Measurements from ENCODE around the gene METTL6. TPM values are rescaled to one million over a fixed set of nuclear protein-coding genes. Genes with fewer than 3 reads are reported as not detected.
A peak's percentile ranks its signal among the peaks of the same experiment; 100 is the strongest.
"Not testable (repeated sequence)": the region's sequence is repeated elsewhere in the genome, so short reads cannot be mapped to it uniquely, and the experiment has no call there.

METTL6 gene
- polyA plus RNA-seq, 1 experiment, result 14.4 TPM

DNA sequence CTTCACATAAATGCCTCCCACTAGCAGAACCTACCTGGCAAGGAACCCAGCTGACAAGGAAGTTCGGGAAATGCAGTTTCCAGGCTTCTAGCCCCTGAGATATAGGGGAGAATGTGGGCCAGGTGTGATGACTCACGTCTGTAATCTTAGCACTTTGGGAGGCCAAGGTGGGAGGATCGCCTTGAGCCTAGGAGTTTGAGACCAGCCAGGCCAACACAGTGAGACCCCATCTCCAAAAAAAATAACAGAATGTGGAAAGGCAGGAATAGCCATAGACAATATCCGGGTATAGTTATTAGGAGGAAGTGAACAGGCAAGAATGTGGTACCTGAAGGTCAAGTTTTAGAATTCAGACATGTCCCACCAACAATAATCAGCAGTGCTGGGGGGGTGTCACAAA is 54.4 kb downstream of the METTL6 start:
- Histone ChIP-seq H3K27me3 (ENCODE audit: control insufficient read depth, insufficient read depth, low read length) (no peaks in the 10 kb centered on the region), H3K4me3 (ENCODE audit: low read depth, low read length) (no peak overlapping the region), H3K36me3 (ENCODE audit: control insufficient read depth, insufficient read depth, low read length) (no peaks in the 10 kb centered on the region)
- ChIA-PET POLR2A (no interaction called here), CTCF (interaction anchor here (0.5 to 1.0 kb wide), 4 partner anchors 9 to 105 kb away, joined by 3 to 5 read pairs (median 4); no protein-coding TSS in a partner anchor)
- no peak for DNase-seq (ENCODE audit: low read depth)
- TF ChIP-seq, protein P1, sequence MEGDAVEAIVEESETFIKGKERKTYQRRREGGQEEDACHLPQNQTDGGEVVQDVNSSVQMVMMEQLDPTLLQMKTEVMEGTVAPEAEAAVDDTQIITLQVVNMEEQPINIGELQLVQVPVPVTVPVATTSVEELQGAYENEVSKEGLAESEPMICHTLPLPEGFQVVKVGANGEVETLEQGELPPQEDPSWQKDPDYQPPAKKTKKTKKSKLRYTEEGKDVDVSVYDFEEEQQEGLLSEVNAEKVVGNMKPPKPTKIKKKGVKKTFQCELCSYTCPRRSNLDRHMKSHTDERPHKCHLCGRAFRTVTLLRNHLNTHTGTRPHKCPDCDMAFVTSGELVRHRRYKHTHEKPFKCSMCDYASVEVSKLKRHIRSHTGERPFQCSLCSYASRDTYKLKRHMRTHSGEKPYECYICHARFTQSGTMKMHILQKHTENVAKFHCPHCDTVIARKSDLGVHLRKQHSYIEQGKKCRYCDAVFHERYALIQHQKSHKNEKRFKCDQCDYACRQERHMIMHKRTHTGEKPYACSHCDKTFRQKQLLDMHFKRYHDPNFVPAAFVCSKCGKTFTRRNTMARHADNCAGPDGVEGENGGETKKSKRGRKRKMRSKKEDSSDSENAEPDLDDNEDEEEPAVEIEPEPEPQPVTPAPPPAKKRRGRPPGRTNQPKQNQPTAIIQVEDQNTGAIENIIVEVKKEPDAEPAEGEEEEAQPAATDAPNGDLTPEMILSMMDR (IDR thresholded peaks at IDR 0.05; ENCODE audit: insufficient read depth, low read depth, low read length), result no peak

DNA sequence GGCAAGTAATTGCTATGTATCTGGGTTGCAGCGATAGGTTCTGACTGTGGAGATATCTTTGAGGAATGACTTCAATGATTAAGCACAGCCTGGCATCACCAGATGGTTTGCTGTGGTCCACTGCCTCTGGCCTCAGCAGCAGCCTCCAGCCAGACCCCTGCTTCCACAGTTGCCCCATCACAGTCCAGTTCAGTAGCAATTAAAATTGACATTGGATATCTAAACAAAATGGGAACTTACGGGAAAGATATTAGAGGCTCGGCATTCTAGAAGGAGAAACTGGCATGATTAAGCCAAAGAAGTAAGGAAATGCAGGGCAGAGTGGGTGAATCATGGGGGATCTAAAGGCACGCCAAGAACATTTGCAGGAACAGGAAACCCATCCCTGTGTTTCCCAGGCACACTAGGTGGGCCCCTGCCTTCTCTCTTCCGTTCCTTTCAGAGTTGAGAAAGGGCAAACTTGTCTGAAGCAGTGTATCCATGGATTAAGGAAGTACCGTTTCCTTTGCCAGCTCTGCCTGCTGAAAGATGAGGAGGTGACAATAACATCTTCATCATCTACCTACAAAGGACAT is 58.7 kb downstream of the METTL6 start:
- TF ChIP-seq, protein P1 (IDR thresholded peaks at IDR 0.05; ENCODE audit: insufficient read depth, low read depth, low read length), result no peak
- H3K36me3 ChIP-seq (ENCODE audit: control insufficient read depth, insufficient read depth, low read length), result no peaks in the 10 kb centered on the region
- ChIA-PET CTCF (interaction anchor here (0.6 to 2.0 kb wide), 3 partner anchors 36 to 1637 kb away, joined by 3 to 10 read pairs (median 7); partner anchors contain the start of gene SH3BP5), POLR2A (no interaction called here)
- no peak overlapping the region for H3K4me3 ChIP-seq (ENCODE audit: low read depth, low read length)
- no peak for DNase-seq (ENCODE audit: low read depth)
- H3K27me3 ChIP-seq (ENCODE audit: control insufficient read depth, insufficient read depth, low read length), result no peaks in the 10 kb centered on the region

DNA sequence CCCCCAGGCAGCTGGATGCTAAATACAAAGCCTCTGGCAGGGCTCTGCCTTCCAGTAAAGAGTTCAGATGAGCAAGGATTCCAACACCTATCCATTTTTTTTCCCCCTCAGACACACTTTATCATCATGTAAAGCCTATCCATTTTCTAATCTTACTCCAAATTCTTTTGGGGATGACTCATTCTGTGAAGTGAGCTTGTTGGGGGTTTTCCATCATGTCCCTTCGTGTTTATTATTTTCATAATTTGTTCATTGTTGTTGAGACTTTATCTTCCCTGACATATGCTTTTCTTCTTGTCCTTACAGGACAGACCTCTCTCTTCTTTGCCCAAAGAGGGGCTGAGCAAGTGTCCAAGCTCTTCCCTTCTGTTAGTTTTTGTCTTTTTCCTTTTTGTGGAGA is 60.3 kb downstream of the METTL6 start:
- TF ChIP-seq, protein P1 (IDR thresholded peaks at IDR 0.05; ENCODE audit: insufficient read depth, low read depth, low read length), result no peak
- Histone ChIP-seq H3K36me3 (ENCODE audit: control insufficient read depth, insufficient read depth, low read length) (no peaks in the 10 kb centered on the region), H3K27me3 (ENCODE audit: control insufficient read depth, insufficient read depth, low read length) (no peaks in the 10 kb centered on the region), H3K4me3 (ENCODE audit: low read depth, low read length) (no peak overlapping the region)
- ChIA-PET CTCF (interaction anchor here (0.6 to 2.7 kb wide), 4 partner anchors 79 to 248 kb away, joined by 3 to 18 read pairs (median 3); no protein-coding TSS in a partner anchor), POLR2A (no interaction called here)
- DNase-seq (ENCODE audit: low read depth), result no peak

DNA sequence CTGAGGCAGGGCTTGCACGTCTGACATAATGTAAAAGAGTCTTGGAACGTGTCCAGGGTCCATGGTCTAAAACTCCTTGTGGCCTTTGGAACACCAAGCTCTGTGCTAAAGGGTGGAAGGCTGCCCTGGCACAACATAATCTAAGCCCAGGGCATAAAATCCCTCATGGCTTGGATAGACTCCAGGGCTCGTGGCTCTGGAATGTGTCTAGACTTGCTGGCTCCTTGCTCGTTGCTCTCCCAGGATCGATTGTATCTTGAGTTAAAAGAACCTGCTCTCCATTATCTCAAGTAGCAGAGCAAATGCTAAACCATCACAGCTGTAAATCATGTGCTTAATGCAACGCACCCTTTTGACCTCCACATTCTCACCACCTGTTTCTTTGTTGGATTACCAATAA is 63.3 kb downstream of the METTL6 start:
- not testable (repeated sequence) for H3K27me3 ChIP-seq (ENCODE audit: control insufficient read depth, insufficient read depth, low read length); DNase-seq (ENCODE audit: low read depth); H3K4me3 ChIP-seq (ENCODE audit: low read depth, low read length); H3K36me3 ChIP-seq (ENCODE audit: control insufficient read depth, insufficient read depth, low read length)
- CTCF ChIA-PET, result interaction anchor here (1.3 to 1.6 kb wide), 2 partner anchors 14 to 96 kb away, joined by 3 to 6 read pairs; no protein-coding TSS in a partner anchor
- POLR2A ChIA-PET, result interaction anchor here (0.6 kb wide), 1 partner anchor 67 kb away, joined by 7 read pairs; no protein-coding TSS in a partner anchor

DNA sequence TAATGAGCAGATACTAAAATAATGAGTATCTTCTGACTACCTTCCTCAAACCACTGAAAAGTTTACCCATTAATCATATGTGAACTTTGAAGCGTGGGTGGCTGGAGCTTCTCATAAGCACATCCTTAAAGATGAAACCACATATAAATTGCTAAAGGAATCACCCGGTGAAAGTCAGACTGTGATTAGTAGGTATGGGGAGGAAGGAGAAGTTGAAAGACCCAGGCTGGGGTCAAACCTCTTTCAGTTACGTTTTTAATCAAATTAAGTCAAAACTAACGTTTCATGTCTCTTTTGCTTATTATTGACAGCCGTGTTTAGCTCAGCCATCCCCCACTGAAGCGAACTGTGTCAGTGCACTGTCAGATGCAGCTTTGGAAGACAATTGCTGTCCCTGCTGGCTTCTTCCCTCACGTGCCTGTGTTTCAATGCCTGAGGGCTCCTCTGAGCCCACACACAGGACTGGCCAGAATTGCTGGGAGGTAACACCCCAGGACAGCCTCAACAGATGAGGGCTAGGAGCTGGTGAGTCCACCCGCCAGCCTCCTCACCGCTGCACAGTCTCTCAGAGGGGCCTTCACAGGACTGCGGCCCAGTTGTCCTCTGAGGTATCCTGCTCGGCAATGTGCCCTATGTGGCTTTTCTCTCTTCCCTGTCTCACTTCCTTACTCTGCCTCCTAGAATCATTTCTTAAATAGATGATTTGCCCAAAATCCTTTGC is 65.7 kb downstream of the METTL6 start:
- CTCF ChIA-PET, result interaction anchor here (0.8 to 1.0 kb wide), 2 partner anchors 16 to 44 kb away, joined by 3 read pairs; no protein-coding TSS in a partner anchor
- Histone ChIP-seq H3K27me3 (ENCODE audit: control insufficient read depth, insufficient read depth, low read length) (no peaks in the 10 kb centered on the region), H3K36me3 (ENCODE audit: control insufficient read depth, insufficient read depth, low read length) (no peaks in the 10 kb centered on the region), H3K4me3 (ENCODE audit: low read depth, low read length) (no peak overlapping the region)
- TF ChIP-seq, protein P1 (IDR thresholded peaks at IDR 0.05; ENCODE audit: insufficient read depth, low read depth, low read length), result no peak
- peak; percentile 67 for DNase-seq (ENCODE audit: low read depth)
- POLR2A ChIA-PET, result interaction anchor here (0.6 to 0.7 kb wide), 2 partner anchors 38 to 156 kb away, joined by 3 to 5 read pairs; no protein-coding TSS in a partner anchor
